HG02610 (cell line): ENCODE results near the gene TUBB8.
"Not testable (repeated sequence)": the region's sequence is repeated elsewhere in the genome, so short reads cannot be mapped to it uniquely, and the experiment has no call there.

Source experiments
- ATAC-seq: cut with Tn5 transposase; IDR thresholded peaks from one replicate; pipeline ENCODE4 v1.9.1; 2021; ENCODE audit warnings: mild to moderate bottlenecking, moderate library complexity; ENCODE audit not compliant: unreplicated experiment

TUBB8 gene

GRCh38 chr10:48996-49395 is at the start of gene TUBB8:
Gene TUBB8 (minus strand): TSS chr10:49296. CDS start chr10:49238, 58 bp downstream.
- no peak for ATAC-seq

DNA sequence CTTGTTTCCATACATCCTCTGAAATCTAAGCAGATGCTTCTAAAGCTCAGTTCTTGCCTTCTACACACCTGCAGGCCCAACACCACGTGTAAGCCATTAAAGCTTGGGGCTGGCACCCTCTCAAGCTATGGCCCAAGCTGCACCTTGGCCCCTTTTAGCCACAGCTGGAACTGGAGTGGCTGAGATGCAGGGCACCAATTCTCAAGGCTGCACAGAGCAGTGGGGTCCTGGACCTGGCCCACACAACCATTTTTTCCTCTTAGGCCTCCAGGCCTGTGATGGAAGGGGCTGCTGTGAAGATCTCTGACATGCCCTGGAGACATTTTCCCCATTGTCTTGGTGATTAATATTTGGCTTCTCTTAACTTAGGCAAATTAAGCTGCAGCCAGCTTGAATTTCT is 47.4 kb upstream of the TUBB8 start:
- no peak for ATAC-seq

- no peak for ATAC-seq
Observed at GRCh38 chr10:95356-96115, 46.4 kb upstream of the TUBB8 start.

GRCh38 chr10:94613-95012 is 45.5 kb upstream of the TUBB8 start:
- ATAC-seq: no peak

- no peak for ATAC-seq
Observed at GRCh38 chr10:92846-93245, 43.8 kb upstream of the TUBB8 start.

DNA sequence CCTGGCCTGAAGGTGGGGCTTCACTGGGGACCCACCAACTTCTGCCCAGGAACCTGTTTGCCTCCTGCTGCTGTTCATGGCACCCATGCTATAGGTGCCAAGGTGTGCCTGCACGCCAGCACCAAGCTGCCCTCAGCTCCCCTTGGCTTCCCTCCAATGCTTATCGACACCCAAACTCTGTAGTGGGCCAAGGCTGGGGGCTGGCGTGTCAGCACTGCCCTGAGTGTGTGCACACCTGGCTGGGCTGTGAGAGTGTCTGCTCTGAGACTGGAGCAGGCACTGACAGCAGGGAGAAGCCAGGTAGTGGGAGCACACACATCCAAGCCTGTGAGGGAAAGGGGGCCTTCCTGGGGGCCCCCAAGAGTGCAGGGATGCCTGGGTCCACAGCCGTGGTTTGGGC is 43.1 kb upstream of the TUBB8 start:
- ATAC-seq: no peak

DNA sequence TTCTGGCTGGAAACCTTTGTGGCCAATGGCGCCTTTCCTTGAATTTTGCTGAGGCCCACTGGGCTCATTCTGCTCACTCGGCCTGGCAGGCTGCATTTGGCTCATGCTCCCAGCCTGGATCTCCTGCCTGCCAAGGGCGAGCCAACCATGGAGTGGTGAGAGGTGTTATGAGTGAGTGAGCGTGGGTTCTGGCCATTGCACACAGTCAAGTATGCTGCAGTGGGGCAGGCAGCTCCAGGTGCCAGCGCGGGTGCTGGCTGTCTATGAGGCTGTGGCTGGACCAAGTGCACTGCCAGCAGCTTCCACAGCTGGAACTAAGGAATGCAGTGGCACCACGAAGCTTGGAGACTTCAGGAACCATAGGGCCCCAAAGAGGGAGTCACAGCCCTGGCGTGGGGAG is 42.2 kb upstream of the TUBB8 start:
- ATAC-seq: no peak

DNA sequence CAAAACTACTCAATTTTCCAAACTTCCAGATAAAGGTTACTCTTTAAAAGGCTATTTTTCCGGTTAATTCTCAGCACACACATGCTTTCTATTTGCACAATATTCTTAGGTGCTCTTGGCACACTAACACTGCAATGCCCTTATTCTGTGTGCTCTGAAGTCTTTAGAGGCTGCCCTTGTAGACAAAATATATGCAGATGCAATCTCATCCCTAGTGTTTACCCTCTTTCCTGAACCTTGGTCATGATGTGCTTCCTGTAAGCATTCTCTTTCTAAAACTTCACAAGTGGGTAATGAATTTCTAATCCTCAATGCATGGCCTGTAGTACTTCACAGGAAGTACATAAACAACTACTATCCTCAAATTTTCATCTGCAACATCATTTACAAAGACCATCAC is 41.1 kb upstream of the TUBB8 start:
- no peak for ATAC-seq

GRCh38 chr10:89248-89647 is 40.2 kb upstream of the TUBB8 start:
- ATAC-seq: no peak

- ATAC-seq: no peak
Observed at GRCh38 chr10:88253-88652, 39.2 kb upstream of the TUBB8 start.

- ATAC-seq: no peak
Observed at GRCh38 chr10:87177-88080, 38.3 kb upstream of the TUBB8 start.

DNA sequence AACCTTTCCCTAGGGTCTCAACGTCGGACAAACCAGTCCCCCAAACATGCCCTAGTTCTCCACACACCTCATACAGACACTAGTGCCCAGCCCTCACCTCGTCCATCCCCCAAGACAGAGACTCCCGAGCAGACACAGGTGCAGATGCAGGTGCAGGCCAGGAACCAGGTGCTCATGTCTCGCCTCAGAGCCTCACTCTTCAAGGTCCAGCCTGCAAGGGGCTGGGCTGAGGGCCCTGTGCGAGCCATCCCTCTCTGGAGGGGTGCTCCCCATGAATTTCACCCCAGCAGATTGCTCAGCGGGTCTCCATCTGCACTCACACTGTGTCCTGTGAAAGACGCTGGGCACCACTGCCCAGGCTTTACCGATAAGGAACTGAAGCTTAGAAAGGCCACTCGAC is 36.9 kb upstream of the TUBB8 start:
- ATAC-seq: no peak

GRCh38 chr10:85044-85443 is 35.9 kb upstream of the TUBB8 start:
- no peak for ATAC-seq

DNA sequence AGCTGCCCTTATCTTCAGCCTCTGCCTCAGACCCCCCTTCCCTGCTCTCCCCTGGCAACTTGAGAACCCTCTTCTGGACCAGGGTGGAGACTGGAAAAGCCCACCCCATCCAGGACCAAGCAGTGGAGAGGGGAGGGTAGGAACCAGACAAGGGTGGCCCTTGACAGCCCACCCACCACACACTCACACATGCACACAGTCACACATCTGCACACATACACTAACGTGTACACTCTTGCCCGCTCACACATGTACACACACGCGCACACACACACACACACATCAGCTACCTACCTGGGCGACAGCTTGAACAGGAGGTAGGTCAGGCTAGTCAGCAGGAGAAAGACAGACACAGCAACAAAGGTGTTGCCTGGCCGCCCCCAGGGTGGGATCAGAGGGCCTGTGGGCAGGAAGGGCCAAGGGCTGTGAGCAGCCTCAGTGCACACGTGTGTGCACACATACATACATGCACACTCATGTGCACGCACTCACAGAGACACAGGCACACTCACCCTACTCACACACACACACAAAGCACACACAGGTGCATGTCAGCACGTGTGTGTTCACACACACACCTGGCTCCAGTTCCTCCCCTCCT is 34.9 kb upstream of the TUBB8 start:
- no peak for ATAC-seq

- ATAC-seq: no peak
Observed at GRCh38 chr10:80477-81105, 31.5 kb upstream of the TUBB8 start.

DNA sequence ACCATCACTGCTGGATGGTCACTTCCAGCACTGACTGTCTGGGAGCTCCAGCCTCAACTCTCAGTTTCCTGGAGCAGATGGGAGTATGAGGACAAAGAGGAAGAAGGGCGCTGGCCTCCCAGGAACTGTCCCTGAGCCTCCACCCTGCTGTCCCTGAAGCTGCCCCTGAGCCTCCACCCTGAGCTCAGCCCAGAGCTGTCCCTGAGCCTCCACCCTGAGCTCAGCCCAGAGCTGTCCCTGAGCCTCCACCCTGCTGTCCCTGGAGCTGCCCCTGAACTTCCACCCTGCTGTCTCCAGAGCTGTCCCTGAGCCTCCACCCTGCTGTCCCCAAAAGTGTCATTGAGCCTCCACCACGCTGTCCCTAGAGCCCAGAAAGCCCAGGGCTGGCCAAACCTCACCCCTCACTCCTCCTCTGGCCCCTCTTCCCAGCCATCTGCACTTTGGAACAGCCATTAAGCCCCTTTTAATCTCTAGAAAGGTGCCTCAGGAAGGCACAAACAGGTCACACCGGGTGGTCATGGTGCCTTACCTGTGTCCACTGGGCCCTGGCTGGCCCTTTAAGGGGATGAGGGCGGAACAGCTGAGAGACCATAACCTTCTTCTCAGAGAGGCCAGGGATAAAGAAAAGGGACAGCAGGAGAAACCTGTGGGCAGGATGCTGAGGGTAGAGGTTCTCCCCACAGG is 30.6 kb upstream of the TUBB8 start:
- ATAC-seq: no peak

DNA sequence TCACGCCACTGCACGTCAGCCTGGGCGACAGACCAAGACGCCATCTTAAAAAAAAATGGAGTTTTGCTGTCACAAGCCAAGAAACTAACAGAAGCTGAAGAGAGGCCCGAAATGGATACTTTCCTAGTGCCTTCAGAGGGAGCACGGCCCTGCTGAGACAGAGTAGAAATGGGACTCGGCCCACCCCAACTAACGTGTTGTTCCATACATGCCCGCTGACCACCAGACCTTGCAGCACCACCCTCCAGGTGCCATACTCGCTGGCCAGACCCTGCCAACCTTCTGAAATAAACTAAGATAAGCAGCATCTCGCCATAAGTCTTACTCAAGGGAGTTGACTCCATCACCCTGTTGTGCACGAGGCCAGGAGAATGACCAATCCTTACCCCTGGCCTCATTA is 29.5 kb upstream of the TUBB8 start:
- ATAC-seq: no peak

GRCh38 chr10:74266-74621 is 25.1 kb upstream of the TUBB8 start:
- ATAC-seq: not testable (repeated sequence)

- ATAC-seq: not testable (repeated sequence)
Observed at GRCh38 chr10:73543-74265, 24.6 kb upstream of the TUBB8 start.

DNA sequence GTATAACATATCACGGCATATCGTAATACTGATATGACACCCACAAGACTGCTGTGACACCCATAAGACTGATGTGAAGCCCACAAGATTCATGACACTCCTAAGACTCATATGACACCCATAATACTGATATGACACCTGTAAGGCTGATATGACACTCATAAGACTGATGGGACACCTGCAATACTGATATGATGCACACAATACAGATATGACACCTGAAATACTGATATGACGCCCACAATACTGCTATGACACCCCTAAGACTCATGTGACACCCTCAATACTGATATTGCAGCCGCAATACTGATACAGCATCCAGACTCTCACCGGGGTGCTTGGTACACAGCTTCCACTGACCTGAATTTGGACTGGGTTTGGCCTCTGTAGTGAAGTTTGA is 19.1 kb upstream of the TUBB8 start:
- ATAC-seq: not testable (repeated sequence)
